Mesendoderm (in vitro differentiated cells): ENCODE data around the gene SGPL1.

Source experiments
- DNase-seq: peaks from one replicate; pipeline ENCODE4 v3.0.0; 2013
- H2AK5ac ChIP-seq: 2 replicates; pipeline ENCODE4 v1.6.1; 2013; ENCODE audit warnings: low read length, inconsistent platforms
- H2BK120ac ChIP-seq: 2 replicates; pipeline ENCODE4 v1.6.1; 2013; ENCODE audit warnings: low read depth, mild to moderate bottlenecking, low read length, moderate library complexity, mixed read lengths
- H2BK15ac ChIP-seq: replicated peaks from 2 replicates; pipeline ENCODE4 v1.6.1; 2013; ENCODE audit warnings: low read depth, mild to moderate bottlenecking, moderate library complexity
- H2BK5ac ChIP-seq: 2 replicates; pipeline ENCODE4 v1.6.1; 2013; ENCODE audit warnings: low read length, inconsistent platforms
- H3K18ac ChIP-seq: 2 replicates; pipeline ENCODE4 v1.6.1; 2013; ENCODE audit warnings: mild to moderate bottlenecking, low read length, mixed read lengths
- H3K23ac ChIP-seq: one replicate; pipeline ENCODE4 v1.6.1; 2013; ENCODE audit warnings: low read length
- H3K27ac ChIP-seq: 2 replicates; pipeline ENCODE4 v1.5.1; 2013; ENCODE audit warnings: low read depth, mild to moderate bottlenecking, inconsistent platforms, low read length, moderate library complexity
- H3K27me3 ChIP-seq: 2 replicates; pipeline ENCODE4 v1.6.1; 2013; ENCODE audit warnings: low read length, control low read depth, mild to moderate bottlenecking, inconsistent platforms; ENCODE audit not compliant: insufficient read depth, poor library complexity
- H3K36me3 ChIP-seq: 2 replicates; pipeline ENCODE4 v1.6.1; 2013; ENCODE audit warnings: low read length, inconsistent platforms; ENCODE audit not compliant: control insufficient read depth, insufficient read depth
- H3K4ac ChIP-seq: one replicate; pipeline ENCODE4 v1.6.1; 2013; ENCODE audit warnings: low read depth, mild to moderate bottlenecking, low read length, moderate library complexity
- H3K4me1 ChIP-seq: 2 replicates; pipeline ENCODE4 v1.6.1; 2013; ENCODE audit warnings: low read depth, low read length, inconsistent platforms; ENCODE audit not compliant: control insufficient read depth
- H3K4me2 ChIP-seq: 2 replicates; pipeline ENCODE4 v1.6.1; 2013; ENCODE audit warnings: low read length
- H3K4me3 ChIP-seq: 2 replicates; pipeline ENCODE4 v1.5.1; 2013; ENCODE audit warnings: mild to moderate bottlenecking, low read length
- H3K56ac ChIP-seq: one replicate; pipeline ENCODE4 v1.6.1; 2013; ENCODE audit warnings: low read length
- H3K79me1 ChIP-seq: 2 replicates; pipeline ENCODE4 v1.6.1; 2013; ENCODE audit warnings: low read length, inconsistent platforms
- H3K79me2 ChIP-seq: 2 replicates; pipeline ENCODE4 v1.6.1; 2013; ENCODE audit warnings: mild to moderate bottlenecking, low read length; ENCODE audit not compliant: control insufficient read depth, insufficient read depth
- H3K9ac ChIP-seq: 2 replicates; pipeline ENCODE4 v1.6.1; 2013; ENCODE audit warnings: low read length, inconsistent platforms
- H4K5ac ChIP-seq: one replicate; pipeline ENCODE4 v1.6.1; 2013; ENCODE audit warnings: low read length
- H4K8ac ChIP-seq: one replicate; pipeline ENCODE4 v1.6.1; 2013; ENCODE audit warnings: low read depth, mild to moderate bottlenecking, control low read depth, low read length, moderate library complexity
- WGBS: extraction: QIAGEN DNeasy Blood & Tissue Kit; methylation state at CpG from one replicate; pipeline ENCODE4 v1.1.7; 2013; ENCODE audit warnings: low lambda C conversion rate, missing lambda C conversion rate; ENCODE audit not compliant: insufficient coverage; ENCODE audit errors: extremely low coverage; 5-methylcytosine and 5-hydroxymethylcytosine counted together

SGPL1 gene

GRCh38 chr10:70775679-70776454 lies 39.9 kb upstream of the SGPL1 start:
- Histone ChIP-seq H3K4me3 (no peak overlapping the region), H3K56ac (no peak overlapping the region), H2AK5ac (no peak overlapping the region), H3K9ac (no peak overlapping the region), H3K4me1 (peaks cover 2% of the 10 kb centered on the region), H3K79me2 (no peaks in the 10 kb centered on the region), H4K5ac (no peak overlapping the region), H3K18ac (no peak overlapping the region), H3K27me3 (no peaks in the 10 kb centered on the region), H4K8ac (no peak overlapping the region), H3K79me1 (no peaks in the 10 kb centered on the region), H3K4ac (no peak overlapping the region), H2BK15ac (no peak overlapping the region), H3K27ac (no peak overlapping the region), H2BK5ac (no peak overlapping the region), H2BK120ac (no peak overlapping the region), H3K23ac (no peak overlapping the region), H3K36me3 (no peaks in the 10 kb centered on the region), H3K4me2 (no peak overlapping the region)
- no CpG with 5 or more reads among the region's 13 CpGs for WGBS
- no peak for DNase-seq

GRCh38 chr10:70776455-70777005 lies 39.2 kb upstream of the SGPL1 start:
- Histone ChIP-seq H4K5ac (no peak overlapping the region), H3K9ac (no peak overlapping the region), H3K4me3 (no peak overlapping the region), H2BK5ac (no peak overlapping the region), H3K4me2 (no peak overlapping the region), H3K18ac (no peak overlapping the region), H2BK120ac (no peak overlapping the region), H3K56ac (no peak overlapping the region), H3K79me2 (no peaks in the 10 kb centered on the region), H2BK15ac (no peak overlapping the region), H3K36me3 (no peaks in the 10 kb centered on the region), H2AK5ac (no peak overlapping the region), H3K27me3 (no peaks in the 10 kb centered on the region), H3K4me1 (peaks cover 2% of the 10 kb centered on the region), H3K4ac (no peak overlapping the region), H4K8ac (no peak overlapping the region), H3K23ac (no peak overlapping the region), H3K27ac (no peak overlapping the region), H3K79me1 (no peaks in the 10 kb centered on the region)
- whole genome bisulfite sequencing = no CpG with 5 or more reads among the region's 11 CpGs
- no peak for DNase-seq

- Histone ChIP-seq H3K23ac (no peak overlapping the region), H3K4me2 (no peak overlapping the region), H3K4me1 (peaks cover 2% of the 10 kb centered on the region), H2AK5ac (no peak overlapping the region), H2BK120ac (no peak overlapping the region), H4K5ac (no peak overlapping the region), H3K4me3 (no peak overlapping the region), H3K27ac (no peak overlapping the region), H4K8ac (no peak overlapping the region), H3K56ac (no peak overlapping the region), H3K18ac (no peak overlapping the region), H3K79me1 (no peaks in the 10 kb centered on the region), H3K36me3 (no peaks in the 10 kb centered on the region), H2BK15ac (no peak overlapping the region), H3K4ac (no peak overlapping the region), H3K9ac (no peak overlapping the region), H3K79me2 (no peaks in the 10 kb centered on the region), H3K27me3 (no peaks in the 10 kb centered on the region), H2BK5ac (no peak overlapping the region)
- no peak for DNase-seq
- no CpG with 5 or more reads among the region's 18 CpGs for WGBS
Observed at GRCh38 chr10:70777063-70777875, 38.5 kb upstream of the SGPL1 start.

GRCh38 chr10:70778267-70778924 lies 37.4 kb upstream of the SGPL1 start:
- WGBS = no CpG with 5 or more reads among the region's 9 CpGs

GRCh38 chr10:70779088-70779487 lies 36.7 kb upstream of the SGPL1 start:
- H2AK5ac ChIP-seq = no peak overlapping the region
- DNase-seq = no peak
- H3K4me2 ChIP-seq = no peak overlapping the region
- no peak overlapping the region for H3K23ac ChIP-seq
- no peak overlapping the region for H2BK5ac ChIP-seq
- no peaks in the 10 kb centered on the region for H3K27me3 ChIP-seq
- peaks cover 2% of the 10 kb centered on the region for H3K4me1 ChIP-seq
- no peaks in the 10 kb centered on the region for H3K79me2 ChIP-seq
- H4K8ac ChIP-seq = no peak overlapping the region
- H3K36me3 ChIP-seq = no peaks in the 10 kb centered on the region
- H2BK15ac ChIP-seq = no peak overlapping the region
- no peak overlapping the region for H3K56ac ChIP-seq
- no peak overlapping the region for H4K5ac ChIP-seq
- H3K18ac ChIP-seq = no peak overlapping the region
- no peak overlapping the region for H3K4me3 ChIP-seq
- no peak overlapping the region for H2BK120ac ChIP-seq
- no peak overlapping the region for H3K4ac ChIP-seq
- H3K9ac ChIP-seq = no peak overlapping the region
- no CpG with 5 or more reads among the region's 2 CpGs for WGBS
- no peak overlapping the region for H3K27ac ChIP-seq
- no peaks in the 10 kb centered on the region for H3K79me1 ChIP-seq

More at GRCh38 chr10:70778267-70778924, 37.4 kb upstream of the SGPL1 start:
- H4K5ac ChIP-seq = no peak overlapping the region
- no peak overlapping the region for H3K23ac ChIP-seq
- no peaks in the 10 kb centered on the region for H3K27me3 ChIP-seq
- peaks cover 2% of the 10 kb centered on the region for H3K4me1 ChIP-seq
- H2AK5ac ChIP-seq = no peak overlapping the region
- H3K79me2 ChIP-seq = no peaks in the 10 kb centered on the region
- no peak overlapping the region for H3K18ac ChIP-seq
- H3K56ac ChIP-seq = no peak overlapping the region
- DNase-seq = no peak
- H3K27ac ChIP-seq = no peak overlapping the region
- no peak overlapping the region for H2BK5ac ChIP-seq
- no peak overlapping the region for H3K4me2 ChIP-seq
- no peak overlapping the region for H4K8ac ChIP-seq
- no peak overlapping the region for H3K9ac ChIP-seq
- H2BK120ac ChIP-seq = no peak overlapping the region
- H3K79me1 ChIP-seq = no peaks in the 10 kb centered on the region
- no peak overlapping the region for H2BK15ac ChIP-seq
- no peaks in the 10 kb centered on the region for H3K36me3 ChIP-seq
- H3K4ac ChIP-seq = no peak overlapping the region
- H3K4me3 ChIP-seq = no peak overlapping the region
